Activated T-helper 1 cell treated with anti-CD3 and anti-CD28 coated beads, Interleukin-2, amount 50 U/mL, for 16 hours (primary cell): ENCODE data around the gene TLCD2.
"Not testable (repeated sequence)": the region's sequence is repeated elsewhere in the genome, so short reads cannot be mapped to it uniquely, and the experiment has no call there.

ENCODE experiments used
- DNase-seq, 2 donors: peaks; one replicate each; pipeline ENCODE4 v3.0.0-alpha.2; 2020; ENCODE audit warnings: low read depth in 1 of 2, low spot score in 1 of 2

Gene TLCD2, protein sequence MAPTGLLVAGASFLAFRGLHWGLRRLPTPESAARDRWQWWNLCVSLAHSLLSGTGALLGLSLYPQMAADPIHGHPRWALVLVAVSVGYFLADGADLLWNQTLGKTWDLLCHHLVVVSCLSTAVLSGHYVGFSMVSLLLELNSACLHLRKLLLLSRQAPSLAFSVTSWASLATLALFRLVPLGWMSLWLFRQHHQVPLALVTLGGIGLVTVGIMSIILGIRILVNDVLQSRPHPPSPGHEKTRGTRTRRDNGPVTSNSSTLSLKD

DNA sequence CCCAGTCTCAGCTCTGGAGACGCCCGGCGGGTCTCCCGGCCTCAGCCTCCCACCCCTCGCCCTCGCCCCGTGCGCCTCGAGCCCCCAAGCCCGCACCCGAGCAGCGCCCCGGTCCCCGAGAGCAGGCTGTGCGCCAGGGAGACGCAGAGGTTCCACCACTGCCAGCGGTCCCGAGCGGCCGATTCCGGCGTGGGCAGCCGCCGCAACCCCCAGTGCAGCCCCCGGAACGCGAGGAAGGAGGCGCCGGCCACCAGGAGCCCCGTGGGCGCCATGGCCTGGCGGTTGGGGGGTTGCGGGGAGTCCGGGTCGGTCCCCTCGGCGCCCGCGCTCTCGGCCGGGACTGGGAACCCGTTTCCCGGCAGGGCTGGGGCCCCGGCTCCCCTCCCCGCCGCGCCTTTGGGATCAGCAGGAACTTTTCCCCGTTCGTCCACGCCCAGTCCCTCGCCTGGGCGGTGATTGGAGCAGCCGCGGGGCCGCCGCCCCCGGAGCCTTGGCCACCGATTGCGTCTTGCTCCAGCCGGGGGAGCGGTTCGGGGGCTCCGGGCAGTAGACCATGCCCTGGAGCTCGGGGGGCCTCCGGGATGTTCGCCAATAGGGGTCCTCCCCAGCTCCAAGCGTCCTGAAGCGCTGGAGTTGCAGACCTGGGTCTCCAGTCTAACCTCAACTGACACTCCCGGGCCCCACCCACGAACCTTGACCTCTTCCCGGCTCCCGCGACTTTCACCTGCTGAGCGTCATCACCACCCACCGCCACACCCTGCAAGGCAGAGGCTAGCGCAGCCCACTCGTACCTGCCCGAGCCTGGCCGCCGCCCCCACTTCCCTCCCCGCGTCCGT, at the start of gene TLCD2:
TSS of gene TLCD2 (minus strand) at position 407 of the 836 bp plus-strand sequence. CDS start at position 272, 135 bp downstream.
- no peak for DNase-seq

DNA sequence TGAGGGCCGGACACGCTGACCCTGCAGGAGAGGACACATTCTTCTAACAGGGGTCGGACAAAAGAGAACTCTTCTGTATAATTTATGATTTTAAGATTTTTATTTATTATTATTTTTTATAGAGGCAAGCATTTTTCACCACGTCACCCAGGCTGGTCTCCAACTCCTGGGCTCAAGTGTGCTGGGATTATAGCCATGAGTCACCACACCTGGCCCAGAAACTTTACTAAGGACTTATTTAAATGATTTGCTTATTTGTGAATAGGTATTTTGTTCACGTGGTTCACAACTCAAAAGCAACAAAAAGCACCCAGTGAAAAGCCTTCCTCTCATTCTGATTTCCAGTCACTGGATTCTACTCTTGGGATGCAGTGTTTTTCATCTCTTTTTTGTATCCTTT, 49.4 kb upstream of the TLCD2 start:
- DNase-seq = no peak

DNA sequence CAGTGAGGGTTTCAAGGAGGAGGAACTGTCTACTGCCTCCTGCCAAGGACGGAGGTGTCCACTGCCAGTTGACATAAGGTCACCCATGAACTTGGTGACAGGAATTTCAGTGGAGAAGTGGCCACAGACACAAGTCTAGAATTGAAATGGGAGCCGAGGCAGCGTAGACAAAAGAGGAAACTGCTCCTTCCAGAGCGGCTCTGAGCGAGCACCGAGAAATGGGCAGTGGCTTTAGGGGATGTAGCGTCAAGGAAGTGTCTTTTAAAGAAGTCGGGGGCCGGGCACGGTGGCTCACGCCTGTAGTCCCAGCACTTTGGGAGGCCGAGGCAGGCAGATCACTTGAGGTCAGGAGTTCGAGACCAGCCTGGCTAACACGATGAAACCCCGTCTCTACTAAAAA, 48.6 kb upstream of the TLCD2 start:
- DNase-seq = no peak

DNA sequence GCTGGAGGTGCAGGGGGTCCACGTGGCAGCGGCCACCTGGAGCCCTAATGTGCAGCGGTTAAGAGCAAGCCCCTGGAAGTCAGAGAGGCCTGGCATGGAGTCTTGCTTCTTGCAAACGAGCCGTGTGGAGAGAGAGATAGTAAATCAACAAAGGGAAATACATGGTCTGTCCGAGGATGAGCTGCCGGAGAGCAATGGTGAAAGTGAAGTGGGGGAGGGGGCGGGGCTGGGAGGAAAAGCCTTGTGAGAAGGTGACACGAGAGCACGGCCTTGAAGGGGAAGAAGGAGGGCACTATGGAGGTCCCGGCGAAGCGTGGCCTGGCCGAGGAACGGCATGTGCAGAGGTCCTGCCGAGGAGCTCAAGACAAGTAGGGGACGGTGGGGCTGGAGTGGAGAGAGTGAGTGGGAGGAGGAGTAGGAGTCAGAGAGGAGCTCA, 45.7 kb upstream of the TLCD2 start:
- DNase-seq = no peak

- DNase-seq = no peak
Observed at GRCh38 chr17:1755252-1755826, 45.2 kb upstream of the TLCD2 start.

- no peak for DNase-seq
Observed at GRCh38 chr17:1754430-1755112, 44.4 kb upstream of the TLCD2 start.

DNA sequence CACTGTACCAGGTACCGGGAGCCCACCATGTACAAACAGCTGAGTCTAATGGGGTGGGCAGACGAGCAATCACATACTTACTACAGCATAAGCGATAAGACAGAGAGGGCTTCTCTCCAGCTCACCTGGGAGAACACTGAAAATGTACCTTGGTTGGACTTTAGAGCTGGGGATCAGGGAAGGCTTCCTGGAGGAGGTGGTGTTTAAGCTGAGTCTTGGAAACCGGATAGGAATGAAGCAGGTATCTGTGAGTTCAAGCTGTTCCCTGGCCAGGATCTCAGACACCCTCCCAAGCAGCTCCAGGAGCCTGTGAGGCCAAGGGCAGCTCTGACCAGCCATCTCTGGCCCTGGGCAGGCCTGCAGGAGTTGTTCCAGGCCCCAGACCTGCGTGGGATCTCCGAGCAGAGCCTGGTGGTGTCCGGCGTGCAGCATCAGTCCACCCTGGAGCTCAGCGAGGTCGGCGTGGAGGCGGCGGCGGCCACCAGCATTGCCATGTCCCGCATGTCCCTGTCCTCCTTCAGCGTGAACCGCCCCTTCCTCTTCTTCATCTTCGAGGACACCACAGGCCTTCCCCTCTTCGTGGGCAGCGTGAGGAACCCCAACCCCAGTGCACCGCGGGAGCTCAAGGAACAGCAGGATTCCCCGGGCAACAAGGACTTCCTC, 43.7 kb upstream of the TLCD2 start:
- DNase-seq = no peak

DNA sequence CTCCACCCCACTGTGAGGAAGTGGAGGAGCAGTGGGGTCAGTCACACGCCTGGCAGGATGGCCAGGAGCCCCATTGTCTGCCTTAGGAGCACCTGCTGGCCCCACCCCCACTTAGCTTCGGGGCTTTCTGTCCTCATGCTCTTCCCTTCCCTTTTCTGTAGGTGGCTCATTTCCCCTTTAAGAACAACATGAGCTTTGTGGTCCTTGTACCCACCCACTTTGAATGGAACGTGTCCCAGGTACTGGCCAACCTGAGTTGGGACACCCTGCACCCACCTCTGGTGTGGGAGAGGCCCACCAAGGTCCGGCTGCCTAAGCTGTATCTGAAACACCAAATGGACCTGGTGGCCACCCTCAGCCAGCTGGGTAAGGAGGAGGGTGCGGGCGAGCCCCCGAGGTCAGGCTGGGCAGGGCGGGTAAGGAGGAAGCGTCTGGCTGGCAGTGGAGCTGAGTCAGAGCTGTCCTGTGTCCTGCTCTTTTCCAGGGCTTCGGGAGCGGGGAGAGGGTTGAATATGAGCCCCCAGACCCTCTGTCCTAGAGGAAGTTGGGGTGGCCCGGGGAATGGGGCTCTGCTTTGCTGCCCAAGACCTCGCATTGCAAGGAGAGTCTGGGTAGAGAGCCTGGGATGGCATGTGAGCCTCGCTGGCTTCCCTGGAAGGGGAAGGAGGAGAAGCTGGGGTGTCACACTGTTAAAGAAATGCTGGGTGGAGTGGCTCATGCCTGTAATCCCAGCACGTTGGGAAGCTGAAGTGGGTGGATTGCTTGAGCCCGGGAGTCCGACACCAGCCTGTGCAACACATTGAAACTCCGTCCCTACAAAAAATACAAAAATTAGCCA, 42.5 kb upstream of the TLCD2 start:
- no peak for DNase-seq

GRCh38 chr17:1750628-1751027, 40.5 kb upstream of the TLCD2 start:
- DNase-seq = no peak

- DNase-seq = no peak
Observed at GRCh38 chr17:1746975-1747543, 36.9 kb upstream of the TLCD2 start.

DNA sequence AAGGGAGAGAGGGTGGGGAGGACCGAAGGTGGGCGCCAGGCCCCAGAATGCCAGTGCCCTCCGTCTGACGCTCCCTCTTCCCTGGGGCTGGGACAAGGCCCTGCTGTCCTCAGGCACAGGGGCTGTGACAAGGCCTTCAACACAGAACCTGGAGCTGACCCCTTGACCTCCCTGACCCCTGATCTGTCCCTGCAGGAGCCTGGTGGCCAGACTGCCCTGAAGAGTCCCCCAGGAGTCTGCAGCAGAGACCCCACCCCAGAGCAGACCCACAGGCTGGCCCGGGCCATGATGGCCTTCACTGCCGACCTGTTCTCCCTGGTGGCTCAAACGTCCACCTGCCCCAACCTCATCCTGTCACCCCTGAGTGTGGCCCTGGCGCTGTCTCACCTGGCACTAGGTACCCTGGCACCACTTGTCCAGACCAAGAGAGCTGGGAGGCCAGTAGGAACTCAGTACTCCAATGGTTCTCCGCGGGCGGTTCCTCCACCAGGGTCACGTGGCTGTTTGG, 35.4 kb upstream of the TLCD2 start:
- DNase-seq = no peak

- DNase-seq = no peak
Observed at GRCh38 chr17:1744551-1745512, 34.7 kb upstream of the TLCD2 start.

- no peak for DNase-seq
Observed at GRCh38 chr17:1743088-1743439, 32.9 kb upstream of the TLCD2 start.

GRCh38 chr17:1742371-1743087, 32.4 kb upstream of the TLCD2 start, which contains the start of gene SERPINF2:
Gene SERPINF2, plus strand, starts transcription at chr17:1742871. Its CDS starts 2,125 bp downstream, at chr17:1744996.
- no peak for DNase-seq

DNA sequence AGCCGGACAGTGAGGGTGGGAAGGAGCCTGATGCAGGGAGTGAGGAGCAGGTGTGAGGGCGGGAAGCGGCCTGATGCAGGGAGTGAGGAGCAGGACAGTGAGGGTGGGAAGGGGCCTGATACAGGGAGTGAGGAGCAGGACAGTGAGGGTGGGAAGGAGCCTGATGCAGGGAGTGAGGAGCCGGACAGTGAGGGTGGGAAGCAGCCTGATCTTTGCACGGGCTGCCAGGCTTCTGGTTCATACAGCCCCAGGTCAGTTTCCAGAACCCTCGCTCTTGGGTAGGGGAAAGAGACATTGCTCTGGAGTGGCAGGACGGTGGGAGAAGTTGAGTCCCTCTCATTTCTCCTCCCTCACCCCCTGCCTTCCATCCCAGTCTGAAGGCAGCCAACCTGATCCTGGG, 31.7 kb upstream of the TLCD2 start:
- DNase-seq = not testable (repeated sequence)

DNA sequence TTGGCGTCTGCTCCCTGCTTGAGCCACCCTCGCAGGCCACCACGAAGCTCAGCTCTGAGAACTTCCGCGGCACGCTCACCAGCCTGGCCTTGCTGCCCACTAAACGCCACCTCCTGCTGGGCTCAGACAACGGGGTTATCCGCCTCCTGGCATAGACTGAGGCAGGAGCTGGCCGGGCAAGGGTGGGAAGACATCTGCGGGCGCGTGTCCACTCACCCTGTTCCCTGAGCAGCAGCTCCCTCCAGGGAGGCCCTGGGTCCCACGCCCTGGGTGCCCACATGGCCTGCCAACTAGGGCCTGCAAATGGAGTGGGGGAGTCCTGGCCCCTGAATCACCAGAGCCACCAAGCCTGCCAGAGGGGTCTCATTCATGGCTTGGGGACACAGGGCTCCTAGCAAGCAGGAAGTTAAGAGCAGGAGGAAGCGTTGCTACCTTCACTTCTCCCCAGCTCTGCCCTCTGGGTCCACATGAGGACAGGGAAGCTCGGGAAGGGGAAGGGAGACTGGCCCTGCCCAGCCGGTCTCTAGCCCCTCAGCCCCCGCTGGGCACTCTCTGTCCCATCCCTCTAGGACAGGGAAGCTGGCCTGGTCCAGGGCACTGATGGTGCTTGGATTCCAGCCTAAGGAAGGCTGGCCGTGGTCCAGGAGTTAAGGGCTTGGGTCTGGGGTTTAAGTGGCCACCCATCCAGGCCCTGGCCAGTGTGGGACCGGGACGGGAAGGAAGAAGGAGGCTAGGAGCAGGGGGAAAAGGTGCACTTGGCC, 27.5 kb upstream of the TLCD2 start:
- no peak for DNase-seq
